Measurements from ENCODE around the gene ZNF91.
"Not testable (repeated sequence)": the region's sequence is repeated elsewhere in the genome, so short reads cannot be mapped to it uniquely, and the experiment has no call there.

The ZNF91 gene

DNA sequence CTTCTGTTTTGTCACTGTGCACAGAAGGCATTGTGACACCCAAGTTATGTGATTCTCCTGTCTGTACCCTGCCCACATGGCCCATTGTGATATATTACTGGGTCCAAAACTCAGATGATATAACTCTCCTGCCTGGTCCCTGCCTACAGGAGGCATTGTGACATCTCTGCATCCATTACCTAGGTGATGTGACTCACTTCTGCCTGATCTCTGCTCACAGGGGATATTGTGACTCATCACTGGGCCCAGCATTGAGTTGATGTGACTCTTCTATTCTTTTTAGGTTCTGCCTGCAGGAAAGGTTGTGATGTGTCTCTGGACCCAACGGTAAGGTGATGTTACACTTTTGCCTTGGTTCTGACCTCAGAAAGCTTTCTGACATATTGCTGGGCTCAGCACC lies 77.1 kb downstream of the ZNF91 start:
- DNase-seq (ENCODE audit: low read depth) = no peak

DNA sequence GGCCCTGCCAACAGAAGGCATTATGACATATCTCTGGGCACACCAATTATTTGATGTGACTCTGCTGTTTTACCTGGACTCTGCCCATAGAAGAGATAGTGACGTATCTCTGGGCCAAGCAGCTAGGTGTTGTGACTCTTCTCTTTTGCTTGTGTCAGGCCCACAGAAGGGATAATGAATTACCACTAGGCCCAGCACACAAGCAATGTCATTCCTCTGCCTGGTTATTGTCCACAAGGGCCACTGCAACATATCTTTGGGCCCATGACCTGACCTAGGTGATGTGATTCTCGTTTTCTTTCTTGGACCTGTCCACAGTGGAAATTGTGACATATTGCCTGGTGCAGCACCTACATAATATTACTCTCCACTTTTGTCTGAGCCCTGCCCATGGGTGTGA lies 80.0 kb downstream of the ZNF91 start:
- no peak for DNase-seq (ENCODE audit: low read depth)

DNA sequence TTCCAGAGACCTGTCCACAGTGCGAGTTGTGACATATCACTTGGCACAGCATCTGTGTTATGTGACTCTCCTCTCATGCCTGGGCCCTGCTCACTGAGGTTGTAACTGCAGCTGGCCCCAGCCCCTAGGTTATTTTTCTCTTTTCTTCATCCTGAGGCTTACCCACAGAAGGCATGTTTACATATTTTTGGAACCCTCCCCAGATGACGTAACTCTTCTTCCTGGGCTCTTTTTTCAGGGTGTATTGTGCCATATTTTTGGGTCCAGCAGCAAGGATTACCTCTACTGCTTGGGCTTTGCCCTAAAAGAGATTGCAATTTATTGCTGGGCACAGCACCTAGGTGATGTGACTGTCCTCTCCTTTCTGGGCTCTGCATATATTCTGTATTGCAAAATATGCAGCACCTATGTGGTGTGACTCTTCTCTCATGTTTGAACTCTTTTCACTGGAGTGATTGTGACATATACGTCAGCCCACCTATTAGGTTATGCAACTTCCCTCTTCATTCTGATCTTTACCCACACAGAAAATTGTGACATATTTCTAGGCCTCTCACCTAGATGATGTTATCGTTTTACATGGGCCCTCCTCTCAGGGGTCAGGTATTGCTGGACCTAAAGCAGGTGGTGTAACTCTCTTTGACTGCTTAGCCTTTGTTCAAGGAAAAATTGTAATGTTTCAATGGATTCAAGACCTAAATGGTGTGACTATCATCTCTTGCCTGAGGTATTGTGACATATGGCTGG lies 80.6 kb downstream of the ZNF91 start:
- DNase-seq (ENCODE audit: low read depth) = no peak

DNA sequence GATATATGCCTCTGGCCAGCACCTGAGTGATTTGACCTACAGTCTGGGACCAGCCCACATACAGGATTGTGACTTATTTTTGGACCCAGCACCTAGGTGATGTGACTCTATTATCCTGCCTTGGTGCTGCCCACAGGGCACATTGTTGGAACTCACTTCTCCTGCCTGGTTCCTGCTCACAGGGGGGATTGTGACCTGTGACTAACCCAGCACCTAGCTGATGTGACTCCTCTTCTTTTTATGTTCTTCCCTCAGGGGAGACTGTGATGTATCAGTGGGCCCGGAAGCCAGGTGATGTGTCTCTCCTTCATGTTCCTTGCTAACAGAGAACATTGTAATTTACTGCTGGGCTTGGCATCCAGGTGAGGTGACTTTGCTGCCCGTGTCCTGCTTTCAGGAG lies 82.1 kb downstream of the ZNF91 start:
- no peak for DNase-seq (ENCODE audit: low read depth)

DNA sequence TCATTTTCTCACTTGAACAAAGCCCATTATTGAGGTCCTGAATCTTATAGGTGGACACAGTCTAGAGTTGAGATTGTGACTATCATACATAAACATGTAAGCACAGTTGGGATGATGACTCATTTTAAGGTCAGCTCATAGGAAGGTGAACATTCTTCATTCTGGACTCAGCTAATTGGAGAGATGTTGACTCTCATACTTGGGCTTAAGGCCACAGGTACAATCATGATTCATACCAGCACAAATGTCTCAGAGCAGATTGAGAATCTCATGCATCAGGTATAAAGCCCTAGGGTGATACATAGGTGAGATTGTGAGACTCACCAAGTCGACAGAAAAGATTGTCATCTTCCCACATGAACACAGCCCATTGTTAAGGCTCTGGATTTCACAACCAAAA lies 82.8 kb downstream of the ZNF91 start:
- no peak for DNase-seq (ENCODE audit: low read depth)

DNA sequence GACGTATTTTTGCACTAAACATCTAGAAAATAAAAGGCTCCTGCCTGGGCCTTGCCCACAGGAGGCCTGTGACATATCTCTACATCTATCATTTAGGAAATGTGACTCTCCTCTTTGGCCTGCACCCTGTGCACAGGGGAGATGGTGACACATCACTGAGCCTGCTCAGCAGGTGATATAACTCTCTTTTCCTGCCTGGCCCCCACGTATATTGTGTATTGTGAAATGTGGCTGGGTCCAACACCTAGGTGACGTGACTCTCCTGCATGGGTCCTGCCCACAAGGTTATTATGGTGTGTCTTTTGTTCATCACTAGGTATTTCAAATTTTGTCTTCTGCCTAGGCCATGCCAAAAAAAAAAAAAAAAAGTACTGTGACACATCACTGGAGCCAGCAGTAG lies 83.7 kb downstream of the ZNF91 start:
- DNase-seq (ENCODE audit: low read depth) = no peak

DNA sequence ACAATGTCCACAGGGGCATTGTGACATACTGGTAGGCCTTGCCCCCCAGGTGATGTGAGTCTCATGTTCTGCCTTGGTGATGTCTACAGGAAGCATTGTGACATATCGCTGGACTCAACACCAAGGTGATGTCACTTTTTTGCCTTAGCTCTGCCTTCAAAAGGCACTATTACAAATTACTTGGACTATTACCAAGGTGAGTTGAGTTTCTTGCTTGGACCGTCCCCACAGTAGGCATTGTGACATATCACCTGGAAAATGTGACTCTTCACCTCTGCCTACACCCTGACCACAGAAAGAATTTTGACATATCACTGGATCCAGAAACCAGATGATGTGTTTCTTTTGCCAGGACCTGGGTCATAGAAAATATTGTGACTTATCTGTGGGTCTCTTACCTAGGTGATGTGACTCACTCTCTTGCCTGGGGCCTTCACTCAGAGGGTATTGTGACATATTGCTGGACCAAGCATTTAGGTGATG lies 84.5 kb downstream of the ZNF91 start:
- DNase-seq (ENCODE audit: low read depth) = no peak

DNA sequence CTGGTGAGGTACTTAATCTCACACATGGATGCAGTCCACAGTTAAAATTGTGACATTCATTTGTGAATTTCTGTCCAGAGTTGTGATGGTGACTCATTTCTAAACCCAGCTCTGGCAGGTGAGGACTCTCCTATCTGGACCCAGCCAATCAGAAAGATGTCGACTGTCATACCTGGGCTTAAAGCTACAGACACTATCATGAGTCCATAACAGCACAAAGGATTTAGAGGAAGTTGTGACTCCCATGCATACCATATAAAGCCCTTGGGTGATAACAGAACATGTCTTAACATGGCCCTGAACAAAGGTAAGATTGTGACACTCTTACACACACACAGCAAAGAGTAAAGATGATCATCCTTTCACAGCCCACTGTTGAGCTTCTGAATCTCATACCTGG lies 85.3 kb downstream of the ZNF91 start:
- no peak for DNase-seq (ENCODE audit: low read depth)

DNA sequence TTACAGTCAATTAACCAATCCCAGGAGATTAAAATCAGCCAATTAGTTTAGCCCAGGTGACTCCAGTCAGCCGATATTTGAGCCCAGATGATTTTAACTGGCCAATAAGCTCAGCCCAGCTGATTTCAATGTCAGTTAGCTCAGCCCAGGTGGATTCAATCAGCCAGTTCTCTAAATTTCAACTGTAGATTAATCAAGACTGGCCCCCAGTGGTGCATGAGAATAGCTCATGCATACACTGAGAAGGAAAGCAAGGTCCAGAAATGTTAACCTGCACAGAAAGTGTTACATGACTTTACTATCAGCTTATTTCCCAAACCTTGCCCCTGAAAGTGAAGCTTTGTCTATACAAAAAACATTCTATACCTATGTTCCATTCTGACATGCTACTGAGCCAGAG lies 89.7 kb downstream of the ZNF91 start:
- DNase-seq (ENCODE audit: low read depth) = no peak

DNA sequence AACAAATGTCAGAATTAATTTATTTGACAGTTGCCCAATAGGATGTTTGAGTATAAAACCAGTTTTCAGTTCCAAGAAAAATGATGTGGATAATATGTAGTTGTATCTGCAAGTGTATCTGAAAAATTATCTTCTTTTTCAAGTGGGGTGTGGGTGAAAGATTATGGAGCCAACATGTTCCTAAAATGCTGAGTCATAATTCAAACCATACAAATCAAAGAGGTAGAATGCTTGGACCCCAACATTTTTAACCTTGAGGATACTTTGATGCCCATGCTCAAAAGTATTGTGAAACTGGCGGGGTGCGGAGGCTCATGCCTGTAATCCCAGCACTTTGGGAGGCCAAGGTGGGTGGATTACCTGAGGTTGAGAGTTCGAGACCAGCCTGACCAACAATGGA lies 91.0 kb downstream of the ZNF91 start:
- no peak for DNase-seq (ENCODE audit: low read depth)

DNA sequence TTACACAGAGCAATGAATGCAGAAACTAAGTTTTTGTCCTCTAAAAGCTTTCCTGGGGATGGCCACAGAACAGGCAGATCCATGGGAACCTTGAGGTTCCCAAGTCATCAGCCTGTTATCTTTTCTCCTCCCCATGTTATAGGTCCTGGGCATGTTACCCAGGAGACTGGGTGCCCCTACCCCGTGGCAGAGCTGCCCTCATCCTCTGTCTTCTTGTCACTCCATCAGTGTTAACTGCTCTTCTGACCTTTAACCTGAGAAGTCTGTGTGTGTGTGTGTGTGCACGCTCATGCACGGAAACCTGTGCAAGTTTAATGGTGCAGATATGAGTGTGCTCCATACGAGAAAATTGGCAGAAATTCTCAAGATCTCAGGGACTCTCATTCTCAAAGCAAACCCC lies 101.1 kb downstream of the ZNF91 start:
- DNase-seq (ENCODE audit: low read depth) = no peak

DNA sequence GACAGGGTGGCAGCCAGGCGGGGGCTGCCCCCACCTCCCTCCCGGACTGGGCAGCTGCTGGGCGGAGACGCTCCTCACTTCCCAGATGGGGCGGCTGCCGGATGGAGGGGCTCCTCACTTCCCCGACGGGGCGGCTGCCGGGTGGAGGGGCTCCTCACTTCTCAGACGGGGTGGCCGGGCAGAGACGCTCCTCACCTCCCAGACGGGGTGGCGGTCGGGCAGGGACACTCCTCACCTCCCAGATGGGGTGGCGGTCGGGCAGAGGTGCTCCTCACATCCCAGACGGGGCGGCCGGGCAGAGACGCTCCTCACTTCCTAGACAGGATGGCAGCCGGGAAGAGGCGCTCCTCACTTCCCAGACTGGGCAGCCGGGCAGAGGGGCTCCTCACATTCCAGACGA lies 105.3 kb downstream of the ZNF91 start:
- DNase-seq (ENCODE audit: low read depth) = not testable (repeated sequence)
